A673 (cell line): ENCODE measurements around the gene SFRP4. TPM values are rescaled to one million over a fixed set of nuclear protein-coding genes. Genes with fewer than 3 reads are reported as not detected.

ENCODE experiments used
- BruUV-seq: library from RNA; stranded (reverse); fragments of 400-500 nt; replicated peaks from 2 replicates; lab custom pipeline; 2021; lab: Mats Ljungman, UMichigan
- CTCF ChIA-PET: fragments of 300-600 bp; sonication (Branson Sonifier 250); formaldehyde crosslinking; loops from one replicate; lab custom pipeline; 2022; ENCODE audit warnings: antibody characterized with exemption; lab: Charles Lee
- POLR2A ChIA-PET: fragments of 300-600 bp; sonication (Branson Sonifier 250); formaldehyde crosslinking; loops from one replicate; lab custom pipeline; 2022; ENCODE audit warnings: antibody characterized with exemption; ENCODE audit not compliant: low non-redundant PET; lab: Charles Lee
- DNase-seq: peaks from one replicate; pipeline ENCODE4 v3.0.0-alpha.2; 2015; ENCODE audit warnings: low spot score
- H3K27ac ChIP-seq: fragments of 200-600 bp; sonication (generic); 2 replicates; pipeline ENCODE4 v1.5.1; 2016; ENCODE audit warnings: mixed run types, low read depth, mild to moderate bottlenecking, mixed read lengths, antibody characterized with exemption, low read length; ENCODE audit not compliant: poor library complexity, severe bottlenecking
- H3K27me3 ChIP-seq: fragments of 200-600 bp; sonication (generic); replicated peaks from 2 replicates; pipeline ENCODE4 v1.6.1; 2017; ENCODE audit warnings: mixed run types, low read depth, mild to moderate bottlenecking, mixed read lengths, antibody characterized with exemption, low read length; ENCODE audit not compliant: insufficient read depth, poor library complexity
- H3K36me3 ChIP-seq: fragments of 200-600 bp; sonication (generic); 2 replicates; pipeline ENCODE4 v1.6.1; 2016; ENCODE audit warnings: mixed run types, mild to moderate bottlenecking, mixed read lengths, antibody characterized with exemption, low read length; ENCODE audit not compliant: insufficient read depth, poor library complexity, severe bottlenecking
- H3K4me1 ChIP-seq: fragments of 200-600 bp; sonication (generic); 2 replicates; pipeline ENCODE4 v1.6.1; 2017; ENCODE audit warnings: mixed run types, mild to moderate bottlenecking, mixed read lengths, antibody characterized with exemption, low read length; ENCODE audit not compliant: insufficient read depth, poor library complexity, severe bottlenecking
- H3K4me3 ChIP-seq: fragments of 200-600 bp; sonication (generic); 2 replicates; pipeline ENCODE4 v1.5.1; 2016; ENCODE audit warnings: low read depth, mixed run types, mild to moderate bottlenecking, mixed read lengths, low read length; ENCODE audit not compliant: poor library complexity, severe bottlenecking
- H3K9me3 ChIP-seq: fragments of 200-600 bp; sonication (generic); 2 replicates; pipeline ENCODE4 v1.6.1; 2016; ENCODE audit warnings: mixed run types, low read depth, mild to moderate bottlenecking, mixed read lengths, antibody characterized with exemption, low read length; ENCODE audit not compliant: poor library complexity, severe bottlenecking
- CTCF ChIP-seq: fragments of 300-800, 200-600 bp; sonication (generic); conservative IDR thresholded peaks from 2 replicates; pipeline ENCODE4 v1.5.1; 2017; ENCODE audit warnings: low read depth, mild to moderate bottlenecking, antibody characterized with exemption, low read length, moderate library complexity, mixed read lengths
- EZH2 ChIP-seq: fragments of 200-600 bp; sonication (generic); IDR thresholded peaks from 2 replicates; pipeline ENCODE4 v1.6.1; 2017; ENCODE audit warnings: borderline replicate concordance, low read depth, mild to moderate bottlenecking, mixed read lengths, antibody characterized with exemption, low read length; ENCODE audit not compliant: poor library complexity, severe bottlenecking
- intact Hi-C: fragments of 100-400 bp; cut with micrococcal nuclease; formaldehyde crosslinking; loops from one replicate; pipeline ENCODE4 v1.10.0; 2022; ENCODE audit not compliant: unreplicated experiment
- total RNA-seq: library from RNA; stranded (reverse); gene quantifications from 2 replicates; pipeline ENCODE4 v1.2.3, GENCODE V29; 2021

SFRP4 gene
- total RNA-seq, 1 experiment from 2014 or later: not detected

GRCh38 chr7:37930226-37930948 is 13.8 kb upstream of the SFRP4 start:
- Histone ChIP-seq H3K9me3 (no peaks in the 10 kb centered on the region), H3K27me3 (no peaks in the 10 kb centered on the region), H3K36me3 (no peaks in the 10 kb centered on the region), H3K27ac (no peak overlapping the region), H3K4me1 (no peaks in the 10 kb centered on the region), H3K4me3 (no peak overlapping the region)
- intact Hi-C loops: no loop called here
- ChIA-PET POLR2A (no interaction called here), CTCF (no interaction called here)
- no TSS peak for BruUV-seq
- no peak for DNase-seq
- TF ChIP-seq EZH2 (no peak), CTCF (no peak)

GRCh38 chr7:37928878-37929277 is 12.3 kb upstream of the SFRP4 start:
- no peaks in the 10 kb centered on the region for H3K36me3 ChIP-seq
- no peak for DNase-seq
- ChIA-PET POLR2A (no interaction called here), CTCF (no interaction called here)
- no peaks in the 10 kb centered on the region for H3K4me1 ChIP-seq
- BruUV-seq: no TSS peak
- no peak overlapping the region for H3K27ac ChIP-seq
- intact Hi-C loops: no loop called here
- no peak overlapping the region for H3K4me3 ChIP-seq
- no peaks in the 10 kb centered on the region for H3K9me3 ChIP-seq
- H3K27me3 ChIP-seq: no peaks in the 10 kb centered on the region
- TF ChIP-seq CTCF (no peak), EZH2 (no peak)

GRCh38 chr7:37927773-37928444 is 11.3 kb upstream of the SFRP4 start:
- Histone ChIP-seq H3K36me3 (no peaks in the 10 kb centered on the region), H3K4me1 (no peaks in the 10 kb centered on the region), H3K27me3 (no peaks in the 10 kb centered on the region), H3K9me3 (no peaks in the 10 kb centered on the region), H3K27ac (no peak overlapping the region), H3K4me3 (no peak overlapping the region)
- TF ChIP-seq CTCF (no peak), EZH2 (no peak)
- intact Hi-C loops: no loop called here
- ChIA-PET POLR2A (no interaction called here), CTCF (no interaction called here)
- DNase-seq: no peak
- BruUV-seq: no TSS peak
